HFF-Myc (cell line): ENCODE measurements around the gene MAP4K4.

Experiments used
- DNase-seq: peaks from one replicate; pipeline ENCODE4 v3.0.0-alpha.2; 2011; ENCODE audit warnings: low read depth; ENCODE audit errors: extremely low read depth
- H3K4me3 ChIP-seq: replicated peaks from 2 replicates; pipeline ENCODE4 v1.5.1; 2011; ENCODE audit warnings: low read depth, mild to moderate bottlenecking, control low read depth, low read length
- TF ChIP-seq, protein P1 (sequence below): IDR thresholded peaks from 2 replicates; pipeline ENCODE4 v1.5.1; 2012; ENCODE audit warnings: mild to moderate bottlenecking, low read depth, low read length, control low read depth; ENCODE audit errors: missing control alignments

The MAP4K4 gene

DNA sequence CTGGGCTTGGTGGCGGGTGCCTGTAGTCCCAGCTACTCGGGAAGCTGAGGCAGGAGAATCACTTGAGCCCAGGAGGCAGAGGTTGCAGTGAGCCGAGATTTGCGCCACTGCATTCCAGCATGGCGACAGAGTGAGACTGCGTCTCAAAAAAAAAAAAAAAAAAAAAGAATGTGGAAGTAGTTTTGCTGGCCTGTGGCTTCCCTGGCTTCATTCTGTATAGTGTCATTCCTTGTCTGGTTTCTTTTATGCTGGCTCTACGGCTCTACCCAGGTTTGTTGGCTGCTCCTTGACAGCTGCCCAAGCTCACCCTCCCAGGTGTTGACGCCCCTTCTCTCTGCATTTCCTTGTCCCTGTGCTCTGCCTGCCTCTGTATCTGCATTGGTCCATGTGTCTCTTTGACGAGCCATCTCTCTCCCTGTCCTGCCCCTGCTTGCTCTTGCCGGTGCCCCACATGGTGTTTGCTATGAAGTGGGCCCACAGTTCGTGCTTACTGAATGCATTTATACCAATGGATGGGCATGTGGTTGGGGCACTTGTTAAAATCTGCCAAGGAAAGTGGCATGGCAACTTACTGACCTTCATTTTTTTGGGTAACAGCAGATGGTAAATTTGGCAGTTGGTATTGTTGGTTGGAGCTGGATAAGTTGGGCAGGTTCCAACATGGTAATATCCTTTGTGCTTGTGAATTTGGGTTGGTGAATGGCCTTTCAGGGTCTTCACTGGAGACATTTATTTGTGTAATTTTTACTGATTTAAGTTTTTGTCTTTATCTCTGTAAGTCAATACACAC, 113.9 kb downstream of the MAP4K4 start:
- DNase-seq: no peak
- H3K4me3 ChIP-seq: no peak overlapping the region
- TF ChIP-seq, protein P1, sequence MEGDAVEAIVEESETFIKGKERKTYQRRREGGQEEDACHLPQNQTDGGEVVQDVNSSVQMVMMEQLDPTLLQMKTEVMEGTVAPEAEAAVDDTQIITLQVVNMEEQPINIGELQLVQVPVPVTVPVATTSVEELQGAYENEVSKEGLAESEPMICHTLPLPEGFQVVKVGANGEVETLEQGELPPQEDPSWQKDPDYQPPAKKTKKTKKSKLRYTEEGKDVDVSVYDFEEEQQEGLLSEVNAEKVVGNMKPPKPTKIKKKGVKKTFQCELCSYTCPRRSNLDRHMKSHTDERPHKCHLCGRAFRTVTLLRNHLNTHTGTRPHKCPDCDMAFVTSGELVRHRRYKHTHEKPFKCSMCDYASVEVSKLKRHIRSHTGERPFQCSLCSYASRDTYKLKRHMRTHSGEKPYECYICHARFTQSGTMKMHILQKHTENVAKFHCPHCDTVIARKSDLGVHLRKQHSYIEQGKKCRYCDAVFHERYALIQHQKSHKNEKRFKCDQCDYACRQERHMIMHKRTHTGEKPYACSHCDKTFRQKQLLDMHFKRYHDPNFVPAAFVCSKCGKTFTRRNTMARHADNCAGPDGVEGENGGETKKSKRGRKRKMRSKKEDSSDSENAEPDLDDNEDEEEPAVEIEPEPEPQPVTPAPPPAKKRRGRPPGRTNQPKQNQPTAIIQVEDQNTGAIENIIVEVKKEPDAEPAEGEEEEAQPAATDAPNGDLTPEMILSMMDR: no peak

DNA sequence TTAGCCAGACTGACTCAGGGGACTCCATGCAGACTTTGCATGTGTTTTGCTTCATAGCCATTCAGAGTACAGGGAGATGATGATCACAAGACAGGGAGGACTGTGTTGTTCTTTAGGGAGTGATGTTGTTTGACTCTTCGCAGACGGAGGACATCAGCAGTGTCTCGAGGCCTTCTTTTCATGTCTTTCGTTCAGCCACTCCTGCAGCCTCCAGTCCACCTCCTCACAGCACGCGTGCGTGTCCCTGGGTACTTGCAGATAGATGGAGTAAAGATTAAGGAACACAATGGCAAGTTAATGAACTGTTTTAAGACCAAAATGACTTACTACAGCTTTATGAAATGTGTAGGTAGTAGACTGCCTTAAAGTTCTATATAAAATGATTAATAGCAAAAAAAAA, 114.7 kb downstream of the MAP4K4 start:
- no peak overlapping the region for H3K4me3 ChIP-seq
- DNase-seq: no peak
- TF ChIP-seq, protein P1: no peak

DNA sequence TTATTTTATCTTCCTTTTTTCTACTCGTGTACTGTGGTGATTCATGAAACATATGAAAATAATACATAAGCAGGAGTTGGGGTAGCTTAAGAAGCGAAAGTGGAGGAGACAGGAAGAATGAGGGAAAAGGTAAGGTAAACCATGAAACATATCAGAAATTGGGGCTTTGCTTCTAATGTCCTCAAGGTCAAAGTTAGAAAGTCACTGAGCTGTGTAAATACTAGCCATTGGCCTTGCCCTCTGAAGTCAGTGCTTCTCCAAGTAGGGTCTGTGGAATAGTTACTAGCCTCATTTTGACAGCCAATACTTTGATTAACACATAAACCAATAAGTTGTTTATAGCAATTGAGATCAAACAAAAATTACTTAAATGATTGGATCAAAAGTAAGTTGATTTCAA, 117.2 kb downstream of the MAP4K4 start:
- TF ChIP-seq, protein P1: no peak
- H3K4me3 ChIP-seq: no peak overlapping the region
- no peak for DNase-seq

DNA sequence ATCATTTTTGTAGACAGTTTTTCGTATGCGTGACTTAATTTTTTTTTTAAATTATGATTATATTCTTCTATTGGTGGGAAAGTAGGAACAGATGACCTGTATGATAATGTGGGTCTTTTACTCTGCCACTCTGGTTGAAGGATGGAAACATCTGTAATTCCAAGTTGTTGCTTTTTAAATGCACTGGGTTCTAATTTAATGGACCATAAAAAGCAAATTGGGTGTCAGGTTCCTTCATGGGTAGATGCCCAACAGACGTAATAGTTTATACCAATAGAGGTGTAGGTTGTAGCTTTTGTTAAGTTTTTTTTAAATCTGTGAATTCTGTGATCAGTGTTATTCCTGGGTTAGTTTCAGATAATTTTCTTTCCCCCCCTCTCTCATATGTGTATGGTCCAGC, 117.6 kb downstream of the MAP4K4 start:
- TF ChIP-seq, protein P1: no peak
- no peak overlapping the region for H3K4me3 ChIP-seq
- no peak for DNase-seq

DNA sequence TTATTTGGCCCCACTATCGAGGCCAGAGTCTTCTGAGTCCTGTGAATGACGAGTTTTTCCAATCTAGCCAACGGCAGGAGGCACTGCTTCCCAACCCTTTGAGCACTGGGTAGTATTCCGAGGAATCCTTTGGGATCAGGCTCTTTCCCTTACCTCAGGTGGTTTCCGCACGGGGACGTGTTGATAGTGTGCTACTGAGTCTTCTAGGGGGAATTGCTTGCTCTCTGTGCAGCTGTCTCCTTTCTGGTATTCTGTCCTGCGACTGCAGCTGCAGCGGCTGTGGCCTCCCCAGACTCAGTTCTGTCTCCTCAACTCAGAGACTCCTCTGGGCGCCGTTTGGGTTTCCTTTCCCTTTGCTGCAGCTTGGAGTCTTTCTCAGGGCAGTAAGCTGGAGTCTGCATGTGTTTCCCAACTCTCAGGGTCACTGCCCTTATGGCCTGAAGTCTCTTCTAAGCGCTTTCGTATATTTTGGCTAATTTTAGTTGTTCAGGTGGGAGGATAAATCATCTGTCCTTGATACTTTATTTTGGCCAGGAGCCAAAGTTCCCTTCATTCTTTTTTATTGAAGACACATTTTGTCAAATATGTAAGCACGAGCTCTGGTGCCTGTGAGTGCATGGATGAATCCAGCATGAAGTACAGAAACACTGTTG, 118.4 kb downstream of the MAP4K4 start:
- no peak overlapping the region for H3K4me3 ChIP-seq
- no peak for DNase-seq
- TF ChIP-seq, protein P1: peak; percentile 15

DNA sequence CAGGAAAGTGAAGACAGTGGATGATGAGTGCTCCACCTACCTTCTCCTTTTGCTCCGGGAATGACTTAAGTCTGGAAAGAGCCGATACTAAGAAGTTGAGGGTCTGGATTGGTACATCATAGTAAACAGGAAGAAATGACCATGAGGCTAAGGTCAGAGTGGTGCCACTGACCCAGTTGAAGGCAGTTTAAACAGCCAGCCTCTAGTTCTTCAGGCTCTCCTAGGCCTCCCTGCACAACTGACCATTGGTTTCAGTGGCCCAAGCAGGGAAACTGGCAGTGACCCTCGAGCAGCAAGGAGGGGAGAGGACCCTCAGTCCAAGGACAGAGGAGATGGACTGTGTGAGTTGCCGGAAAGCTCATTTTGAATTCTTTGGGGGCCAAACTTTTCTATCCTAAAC, 119.1 kb downstream of the MAP4K4 start:
- no peak for DNase-seq
- TF ChIP-seq, protein P1: no peak

DNA sequence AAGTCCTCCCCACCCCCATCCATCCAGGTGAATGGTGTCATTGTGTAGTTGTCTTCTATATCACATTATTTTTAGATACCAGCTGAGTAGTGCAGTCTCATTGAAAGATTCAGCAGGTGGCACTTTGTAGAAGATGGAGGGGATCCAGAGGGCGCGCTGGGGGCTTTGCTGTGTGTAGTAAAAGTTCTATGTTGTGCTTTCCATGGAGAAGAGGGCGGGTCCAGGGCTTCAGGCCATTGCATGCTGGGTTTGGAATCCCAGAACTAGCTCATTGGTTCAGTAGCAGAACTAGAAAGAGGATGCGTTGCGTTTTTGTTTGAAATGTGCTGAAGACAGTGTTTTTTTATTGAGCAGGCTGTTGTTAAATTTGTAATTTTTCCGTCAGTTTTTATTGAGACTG, 120.0 kb downstream of the MAP4K4 start:
- DNase-seq: no peak
- TF ChIP-seq, protein P1: no peak
- H3K4me3 ChIP-seq: no peak overlapping the region

More for the DNA sequence above, 119.1 kb downstream of the MAP4K4 start:
- H3K4me3 ChIP-seq: no peak overlapping the region
